Measurements from ENCODE around the gene ZNF48. TPM values are rescaled to one million over a fixed set of nuclear protein-coding genes. Genes with fewer than 3 reads are reported as not detected.

The ZNF48 gene
- total RNA-seq, 1 experiment from 2014 or later, result 57.3 TPM

DNA sequence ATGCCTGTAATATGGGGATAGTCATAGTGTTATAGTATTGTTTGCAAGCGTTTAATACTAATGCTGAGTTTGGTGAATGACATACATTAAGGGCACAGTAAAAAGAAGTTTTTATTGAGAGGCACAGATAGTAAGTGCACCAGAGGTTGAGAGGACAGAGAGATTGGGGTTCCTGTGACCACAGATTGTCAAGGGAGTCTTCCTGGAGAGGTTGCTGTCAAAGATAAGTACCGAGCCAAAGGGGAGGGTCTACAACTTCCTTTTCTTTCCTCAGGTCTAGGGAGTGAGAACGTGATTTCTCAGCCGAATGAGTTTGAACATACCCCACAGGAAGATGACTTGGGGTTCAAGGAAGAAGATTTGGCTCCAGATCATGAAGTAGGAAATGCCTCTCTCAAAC, 1.8 kb downstream of the ZNF48 start:
- no peak overlapping the region for H3T11ph ChIP-seq (ENCODE audit: low read length)
- H2BK120ac ChIP-seq (ENCODE audit: low read depth, low read length, poor library complexity, severe bottlenecking), result no peak overlapping the region
- H3K18ac ChIP-seq (ENCODE audit: insufficient read length, low read depth, low read length), result no peak overlapping the region
- H2BK15ac ChIP-seq (ENCODE audit: low read depth, low read length), result no peak overlapping the region
- H3K36me3 Mint-ChIP-seq (ENCODE audit: insufficient read depth in 1 of 3, low read depth in 3 of 3), result peaks cover 9 to 33% (median 20%) of the 10 kb centered on the region in 3 experiments; a peak in 6 of 7 replicates
- H2BK5ac ChIP-seq (ENCODE audit: insufficient read length, low read length), result no peak overlapping the region
- H3K56ac ChIP-seq (ENCODE audit: insufficient read length, low read depth, low read length), result no peak overlapping the region
- H2AK5ac ChIP-seq (ENCODE audit: insufficient read length, low read length), result no peak overlapping the region
- no peaks in the 10 kb centered on the region for H4K20me1 ChIP-seq (ENCODE audit: control insufficient read depth, insufficient read depth, insufficient read length)
- H3K9ac ChIP-seq (ENCODE audit: extremely low read depth, insufficient read length, low read length), result no peak overlapping the region
- peaks cover 34 to 47% of the 10 kb centered on the region in 2 experiments for H3K4me1 Mint-ChIP-seq
- WGBS (ENCODE audit: extremely low coverage, insufficient read length, low lambda C conversion rate), result no CpG with 5 or more reads among the region's 4 CpGs
- no peaks in the 10 kb centered on the region for H3K27me3 ChIP-seq (ENCODE audit: insufficient read depth, low read length)
- no peak overlapping the region for H2BK12ac ChIP-seq (ENCODE audit: insufficient read length, low read depth, low read length)
- TF ChIP-seq CTCF (conservative IDR thresholded peaks at IDR 0.05), result no peak
- no peak overlapping the region for H3K14ac ChIP-seq (ENCODE audit: insufficient read depth, low read length)
- no peak overlapping the region for H3K23ac ChIP-seq (ENCODE audit: insufficient read length, low read depth, low read length)
- H3K27ac ChIP-seq (ENCODE audit: insufficient read length, low read depth, low read length), result no peak overlapping the region
- H2BK20ac ChIP-seq (ENCODE audit: low read depth, low read length, poor library complexity, severe bottlenecking), result no peak overlapping the region
- H3K4ac ChIP-seq (ENCODE audit: low read depth, low read length), result no peak overlapping the region
- no peak overlapping the region for H3K4me2 ChIP-seq (ENCODE audit: insufficient read depth, insufficient read length, low read length)
- H3K4me1 ChIP-seq (ENCODE audit: insufficient read depth, low read length), result no peaks in the 10 kb centered on the region; the same call in 1 of the 2 replicates
- no peaks in the 10 kb centered on the region for H3K79me1 ChIP-seq (ENCODE audit: insufficient read depth, low read depth, low read length, poor library complexity, severe bottlenecking)
- peaks cover 2% of the 10 kb centered on the region for H3K27me3 Mint-ChIP-seq (ENCODE audit: low read depth)
- peaks cover 4% of the 10 kb centered on the region; the same call in 1 of the 2 replicates for H3K79me2 ChIP-seq (ENCODE audit: insufficient read depth, low read length)
- no peak overlapping the region for H3K27ac Mint-ChIP-seq
- no peak overlapping the region for H2AFZ ChIP-seq (ENCODE audit: low read length)
- DNase-seq, result no peak
- peak overlapping the region; percentile 90 to 91 for H3K4me3 Mint-ChIP-seq
- no peak overlapping the region for H4K8ac ChIP-seq (replicated peaks; ENCODE audit: insufficient read length, low read depth, low read length)
- no peak overlapping the region for H4K91ac ChIP-seq (ENCODE audit: insufficient read length, low read depth, low read length)
- no peak overlapping the region for H4K5ac ChIP-seq (ENCODE audit: insufficient read length, low read depth, low read length)
- no peaks in the 10 kb centered on the region; a peak in 1 of 5 replicates for H3K9me3 Mint-ChIP-seq
- no peaks in the 10 kb centered on the region for H3K9me3 ChIP-seq (ENCODE audit: control insufficient read depth, low read depth, low read length)
- peaks cover 22% of the 10 kb centered on the region for H3K23me2 ChIP-seq (ENCODE audit: insufficient read length, low read depth, low read length, poor library complexity, severe bottlenecking)
